Cortex of kidney (tissue), 1 donor: Measurements from ENCODE around the gene PAPOLA.
"Not testable (repeated sequence)": the region's sequence is repeated elsewhere in the genome, so short reads cannot be mapped to it uniquely, and the experiment has no call there.

ENCODE experiments used
- DNase-seq: peaks from one replicate; lab custom pipeline; 2025; lab: John Stamatoyannopoulos, UW

PAPOLA gene

GRCh38 chr14:96502621-96503305 lies 581 bp downstream of the PAPOLA start:
- no peak for DNase-seq

- no peak for DNase-seq
Measured at GRCh38 chr14:96503306-96503679, 1.1 kb downstream of the PAPOLA start.

- not testable (repeated sequence) for DNase-seq
Measured at GRCh38 chr14:96504353-96504752, 2.2 kb downstream of the PAPOLA start.

GRCh38 chr14:96507723-96508122 lies 5.5 kb downstream of the PAPOLA start:
- DNase-seq, result no peak

GRCh38 chr14:96508900-96509299 lies 6.7 kb downstream of the PAPOLA start:
- DNase-seq, result no peak

- DNase-seq, result no peak
Measured at GRCh38 chr14:96509457-96510090, 7.4 kb downstream of the PAPOLA start.

GRCh38 chr14:96511146-96511545 lies 9.0 kb downstream of the PAPOLA start:
- DNase-seq, result no peak

GRCh38 chr14:96511667-96512066 lies 9.5 kb downstream of the PAPOLA start:
- DNase-seq, result no peak

GRCh38 chr14:96512122-96512521 lies 9.9 kb downstream of the PAPOLA start:
- no peak for DNase-seq

- no peak for DNase-seq
Measured at GRCh38 chr14:96512602-96513397, 10.6 kb downstream of the PAPOLA start.

- DNase-seq, result no peak
Measured at GRCh38 chr14:96514694-96515093, 12.5 kb downstream of the PAPOLA start.

GRCh38 chr14:96515731-96516130 lies 13.5 kb downstream of the PAPOLA start:
- no peak for DNase-seq

- no peak for DNase-seq
Measured at GRCh38 chr14:96516351-96516750, 14.2 kb downstream of the PAPOLA start.

GRCh38 chr14:96519970-96520369 lies 17.8 kb downstream of the PAPOLA start:
- no peak for DNase-seq

GRCh38 chr14:96525452-96525851 lies 23.3 kb downstream of the PAPOLA start:
- no peak for DNase-seq

GRCh38 chr14:96532632-96533031 lies 30.4 kb downstream of the PAPOLA start:
- no peak for DNase-seq

- no peak for DNase-seq
Measured at GRCh38 chr14:96536807-96537206, 34.6 kb downstream of the PAPOLA start.

GRCh38 chr14:96538097-96538989 lies 36.2 kb downstream of the PAPOLA start:
- no peak for DNase-seq

- no peak for DNase-seq
Measured at GRCh38 chr14:96538990-96539317, 36.8 kb downstream of the PAPOLA start.

GRCh38 chr14:96554315-96554910 lies 52.2 kb downstream of the PAPOLA start:
- DNase-seq, result no peak

- no peak for DNase-seq
Measured at GRCh38 chr14:96559571-96559970, 57.4 kb downstream of the PAPOLA start.

- no peak for DNase-seq
Measured at GRCh38 chr14:96564389-96564788, 62.2 kb downstream of the PAPOLA start.
